ENCODE data around the gene ICOSLG. TPM values are rescaled to one million over a fixed set of nuclear protein-coding genes. Genes with fewer than 3 reads are reported as not detected.

Gene ICOSLG
- total and polyA plus RNA-seq, 2 of the 13 experiments (the other 11 are each of a cell fraction or from before 2014, with no cell fraction given), result 0.51 to 1.3 TPM

GRCh38 chr21:44199448-44199847 lies 41.3 kb downstream of the ICOSLG start:
- Histone ChIP-seq H3K4me2 (ENCODE audit: low read depth, low read length) (no peak overlapping the region), H3K9ac (ENCODE audit: insufficient read depth, low read depth, low read length) (no peak overlapping the region), H3K27ac (ENCODE audit: extremely low read length, insufficient read depth, low read length) (no peak overlapping the region), H3K79me2 (ENCODE audit: insufficient read depth, low read length) (no peaks in the 10 kb centered on the region), H3K9me3 (ENCODE audit: low read length) (no peaks in the 10 kb centered on the region), H3K27me3 (ENCODE audit: control insufficient read depth in 1 of 2, insufficient read depth in 2 of 2, low read length in 2 of 2) (peaks cover 0 to 4% of the 10 kb centered on the region in 2 experiments; a peak in 1 of 5 replicates), H4K20me1 (ENCODE audit: insufficient read depth, low read length) (no peaks in the 10 kb centered on the region), H2AFZ (ENCODE audit: low read length) (no peak overlapping the region), H3K4me3 (replicated peaks in 1 of 3; ENCODE audit: insufficient read depth in 1 of 3, low read depth in 2 of 3, low read length in 3 of 3) (no peak overlapping the region), H3K36me3 (replicated peaks in 1 of 2; ENCODE audit: control insufficient read depth in 1 of 2, insufficient read depth in 2 of 2, low read length in 2 of 2) (no peaks in the 10 kb centered on the region), H3K4me1 (ENCODE audit: insufficient read depth, low read length) (no peaks in the 10 kb centered on the region)
- ATAC-seq, result no peak
- intact Hi-C loops (cut with micrococcal nuclease; ENCODE audit: unreplicated experiment) (no loop called here), in situ Hi-C loops (cut with HindIII; ENCODE audit: extremely low pct_ligation_motif_present, low pct_unique_long_range_greater_than_20kb) (no loop called here)
- POLR2A ChIA-PET, result no interaction called here
- no TSS peak for BruUV-seq (replicated peaks)
- WGBS (ENCODE audit: low lambda C conversion rate), result 67% methylated on average over 15 of the region's 15 CpGs
- CTCF ChIA-PET (ENCODE audit: low intra/inter-chr PET ratio, low total read pairs), result no interaction called here
- TF ChIP-seq, protein P1, sequence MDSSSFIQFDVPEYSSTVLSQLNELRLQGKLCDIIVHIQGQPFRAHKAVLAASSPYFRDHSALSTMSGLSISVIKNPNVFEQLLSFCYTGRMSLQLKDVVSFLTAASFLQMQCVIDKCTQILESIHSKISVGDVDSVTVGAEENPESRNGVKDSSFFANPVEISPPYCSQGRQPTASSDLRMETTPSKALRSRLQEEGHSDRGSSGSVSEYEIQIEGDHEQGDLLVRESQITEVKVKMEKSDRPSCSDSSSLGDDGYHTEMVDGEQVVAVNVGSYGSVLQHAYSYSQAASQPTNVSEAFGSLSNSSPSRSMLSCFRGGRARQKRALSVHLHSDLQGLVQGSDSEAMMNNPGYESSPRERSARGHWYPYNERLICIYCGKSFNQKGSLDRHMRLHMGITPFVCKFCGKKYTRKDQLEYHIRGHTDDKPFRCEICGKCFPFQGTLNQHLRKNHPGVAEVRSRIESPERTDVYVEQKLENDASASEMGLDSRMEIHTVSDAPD (CRISPR knock-in tag; IDR thresholded peaks at IDR 0.05), result no peak
- TF ChIP-seq MBNL3 (CRISPR knock-in tag; conservative IDR thresholded peaks at IDR 0.05) (no peak), ZSCAN12 (CRISPR knock-in tag; IDR thresholded peaks at IDR 0.05) (no peak), PHF20 (CRISPR knock-in tag; IDR thresholded peaks at IDR 0.05) (no peak), MLX (CRISPR knock-in tag; IDR thresholded peaks at IDR 0.05) (no peak), MED13 (CRISPR knock-in tag; IDR thresholded peaks at IDR 0.05) (no peak), ZNF614 (CRISPR knock-in tag; IDR thresholded peaks at IDR 0.05; ENCODE audit: borderline replicate concordance) (no peak), ATF1 (CRISPR knock-in tag; IDR thresholded peaks at IDR 0.05) (no peak), TMF1 (CRISPR knock-in tag; IDR thresholded peaks at IDR 0.05; ENCODE audit: low read depth) (no peak), HNRNPL (IDR thresholded peaks at IDR 0.05; ENCODE audit: low read depth, low read length) (no peak), AGO2 (optimal IDR thresholded peaks at IDR 0.05; ENCODE audit: low read depth, low read length) (no peak), AGO1 (IDR thresholded peaks at IDR 0.05; ENCODE audit: low read depth, low read length, poor library complexity, severe bottlenecking) (no peak), ZNF576 (CRISPR knock-in tag; IDR thresholded peaks at IDR 0.05) (no peak), SALL1 (CRISPR knock-in tag; IDR thresholded peaks at IDR 0.05) (no peak), THAP7 (CRISPR knock-in tag; IDR thresholded peaks at IDR 0.05) (no peak), SYNCRIP (IDR thresholded peaks at IDR 0.05; ENCODE audit: insufficient read depth, low read depth, low read length) (no peak), TFAP4 (IDR thresholded peaks at IDR 0.05; ENCODE audit: borderline replicate concordance, low read depth) (no peak), PHB2 (IDR thresholded peaks at IDR 0.05; ENCODE audit: partially characterized antibody) (no peak)
- TF ChIP-seq, protein P2, sequence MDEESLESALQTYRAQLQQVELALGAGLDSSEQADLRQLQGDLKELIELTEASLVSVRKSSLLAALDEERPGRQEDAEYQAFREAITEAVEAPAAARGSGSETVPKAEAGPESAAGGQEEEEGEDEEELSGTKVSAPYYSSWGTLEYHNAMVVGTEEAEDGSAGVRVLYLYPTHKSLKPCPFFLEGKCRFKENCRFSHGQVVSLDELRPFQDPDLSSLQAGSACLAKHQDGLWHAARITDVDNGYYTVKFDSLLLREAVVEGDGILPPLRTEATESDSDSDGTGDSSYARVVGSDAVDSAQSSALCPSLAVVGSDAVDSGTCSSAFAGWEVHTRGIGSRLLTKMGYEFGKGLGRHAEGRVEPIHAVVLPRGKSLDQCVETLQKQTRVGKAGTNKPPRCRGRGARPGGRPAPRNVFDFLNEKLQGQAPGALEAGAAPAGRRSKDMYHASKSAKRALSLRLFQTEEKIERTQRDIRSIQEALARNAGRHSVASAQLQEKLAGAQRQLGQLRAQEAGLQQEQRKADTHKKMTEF (CRISPR knock-in tag; IDR thresholded peaks at IDR 0.05), result no peak
- DNase-seq (ENCODE audit: low spot score), result no peak
- FAIRE-seq, result no peak
